ENCODE measurements around the gene GRIN2A.

The GRIN2A gene

GRCh38 chr16:10033556-10033955 lies 148.7 kb downstream of the GRIN2A start:
- no peak for DNase-seq (ENCODE audit: low read depth in 3 of 3)

GRCh38 chr16:10031955-10032354 lies 150.3 kb downstream of the GRIN2A start:
- DNase-seq (ENCODE audit: low read depth in 3 of 3) = no peak

GRCh38 chr16:10031473-10031872 lies 150.8 kb downstream of the GRIN2A start:
- DNase-seq (ENCODE audit: low read depth in 3 of 3) = no peak

- DNase-seq (ENCODE audit: low read depth in 3 of 3) = no peak
Observed at GRCh38 chr16:10028644-10029043, 153.6 kb downstream of the GRIN2A start.

GRCh38 chr16:10027553-10027952 lies 154.7 kb downstream of the GRIN2A start:
- no peak for DNase-seq (ENCODE audit: low read depth in 3 of 3)

- no peak for DNase-seq (ENCODE audit: low read depth in 3 of 3)
Observed at GRCh38 chr16:10026593-10026992, 155.6 kb downstream of the GRIN2A start.

- DNase-seq (ENCODE audit: low read depth in 3 of 3) = no peak
Observed at GRCh38 chr16:10022098-10022497, 160.1 kb downstream of the GRIN2A start.

GRCh38 chr16:10020866-10021265 lies 161.4 kb downstream of the GRIN2A start:
- DNase-seq (ENCODE audit: low read depth in 3 of 3) = no peak

GRCh38 chr16:10016752-10017151 lies 165.5 kb downstream of the GRIN2A start:
- DNase-seq (ENCODE audit: low read depth in 3 of 3) = no peak

GRCh38 chr16:10015397-10015796 lies 166.8 kb downstream of the GRIN2A start:
- no peak for DNase-seq (ENCODE audit: low read depth in 3 of 3)

GRCh38 chr16:10013774-10014173 lies 168.5 kb downstream of the GRIN2A start:
- DNase-seq (ENCODE audit: low read depth in 3 of 3) = no peak

GRCh38 chr16:10013364-10013763 lies 168.9 kb downstream of the GRIN2A start:
- DNase-seq (ENCODE audit: low read depth in 3 of 3) = no peak

- DNase-seq (ENCODE audit: low read depth in 3 of 3) = no peak
Observed at GRCh38 chr16:10009684-10010083, 172.5 kb downstream of the GRIN2A start.

- DNase-seq (ENCODE audit: low read depth in 3 of 3) = no peak
Observed at GRCh38 chr16:10003486-10003885, 178.7 kb downstream of the GRIN2A start.

GRCh38 chr16:10001258-10001775 lies 180.9 kb downstream of the GRIN2A start:
- no peak for DNase-seq (ENCODE audit: low read depth in 3 of 3)

GRCh38 chr16:9996221-9996620 lies 186.0 kb downstream of the GRIN2A start:
- DNase-seq (ENCODE audit: low read depth in 3 of 3) = no peak

GRCh38 chr16:9992441-9992840 lies 189.8 kb downstream of the GRIN2A start:
- no peak for DNase-seq (ENCODE audit: low read depth in 3 of 3)

- no peak for DNase-seq (ENCODE audit: low read depth in 3 of 3)
Observed at GRCh38 chr16:9980981-9981380, 201.2 kb downstream of the GRIN2A start.

GRCh38 chr16:9978160-9978725 lies 204.0 kb downstream of the GRIN2A start:
- DNase-seq (ENCODE audit: low read depth in 3 of 3) = no peak

- no peak for DNase-seq (ENCODE audit: low read depth in 3 of 3)
Observed at GRCh38 chr16:9977333-9977897, 204.8 kb downstream of the GRIN2A start.

GRCh38 chr16:9976601-9977000 lies 205.6 kb downstream of the GRIN2A start:
- no peak for DNase-seq (ENCODE audit: low read depth in 3 of 3)

GRCh38 chr16:9971907-9972306 lies 210.3 kb downstream of the GRIN2A start:
- no peak for DNase-seq (ENCODE audit: low read depth in 3 of 3)

GRCh38 chr16:9970796-9971195 lies 211.4 kb downstream of the GRIN2A start:
- DNase-seq (ENCODE audit: low read depth in 3 of 3) = no peak

- DNase-seq (ENCODE audit: low read depth in 3 of 3) = no peak
Observed at GRCh38 chr16:9970244-9970643, 212.0 kb downstream of the GRIN2A start.
